ENCODE results near the gene OR5D13. TPM values are rescaled to one million over a fixed set of nuclear protein-coding genes. Genes with fewer than 3 reads are reported as not detected.

Gene OR5D13
- total RNA-seq: not detected in 2 replicates

GRCh38 chr11:55773138-55773537 is at the start of gene OR5D13:
OR5D13 (plus strand) TSS chr11:55773438; CDS start chr11:55773438, 0 bp downstream.
- DNase-seq (ENCODE audit: low read depth): no peak

- DNase-seq (ENCODE audit: low read depth): no peak
Observed at GRCh38 chr11:55726715-55727324, 46.4 kb upstream of the OR5D13 start.

GRCh38 chr11:55732936-55733335 is 40.3 kb upstream of the OR5D13 start:
- no peak for DNase-seq (ENCODE audit: low read depth)

- DNase-seq (ENCODE audit: low read depth): no peak
Observed at GRCh38 chr11:55791606-55792005, 18.4 kb downstream of the OR5D13 start.

- no peak for DNase-seq (ENCODE audit: low read depth)
Observed at GRCh38 chr11:55793321-55793720, 20.1 kb downstream of the OR5D13 start.

GRCh38 chr11:55795256-55795655 is 22.0 kb downstream of the OR5D13 start, which contains the start of gene OR5D14:
OR5D14 (plus strand) TSS chr11:55795556; CDS start chr11:55795556, 0 bp downstream.
- DNase-seq (ENCODE audit: low read depth): no peak

- no peak for DNase-seq (ENCODE audit: low read depth)
Observed at GRCh38 chr11:55806248-55806647, 33.0 kb downstream of the OR5D13 start.

GRCh38 chr11:55811067-55811466 is 37.8 kb downstream of the OR5D13 start, which contains the start of gene OR5L1:
OR5L1 (plus strand) TSS chr11:55811367; CDS start chr11:55811467, 100 bp downstream.
- DNase-seq (ENCODE audit: low read depth): no peak

- DNase-seq (ENCODE audit: low read depth): no peak
Observed at GRCh38 chr11:55819330-55819729, 46.1 kb downstream of the OR5D13 start, which contains the start of gene OR5D18. OR5D18 (plus strand) TSS chr11:55819630; CDS start chr11:55819630, 0 bp downstream.

Other genes starting within 250 kb of the OR5D13 start
- gene OR4C15, start 219.0 kb upstream of the OR5D13 start, total RNA-seq: not detected in 2 replicates
- gene OR4C16, start 201.3 kb upstream of the OR5D13 start, total RNA-seq: not detected in 2 replicates
- gene OR4C11, start 165.8 kb upstream of the OR5D13 start, total RNA-seq: not detected in 2 replicates
- gene OR4P4, start 138.3 kb upstream of the OR5D13 start, total RNA-seq: not detected in 2 replicates
- not detected in 2 replicates for gene OR4S2, start 125.1 kb upstream of the OR5D13 start, total RNA-seq
- gene OR4C6, start 111.2 kb upstream of the OR5D13 start, total RNA-seq: not detected in 2 replicates
- not detected in 2 replicates for gene OR5D14, start 22.1 kb downstream of the OR5D13 start, total RNA-seq
- gene OR5L1, start 37.9 kb downstream of the OR5D13 start, total RNA-seq: not detected in 2 replicates
- not detected in 2 replicates for gene OR5D18, start 46.2 kb downstream of the OR5D13 start, total RNA-seq
- not detected in 2 replicates for gene OR5L2, start 53.8 kb downstream of the OR5D13 start, total RNA-seq
- gene OR5D16, start 65.3 kb downstream of the OR5D13 start, total RNA-seq: not detected in 2 replicates
- gene TRIM51, start 109.9 kb downstream of the OR5D13 start, total RNA-seq: not detected in 2 replicates
- gene OR5W2, start 141.1 kb downstream of the OR5D13 start, total RNA-seq: not detected in 2 replicates
- gene OR5I1, start 163.0 kb downstream of the OR5D13 start, total RNA-seq: not detected in 2 replicates
- not detected in 2 replicates for gene OR10AG1, start 196.5 kb downstream of the OR5D13 start, total RNA-seq
- not detected in 2 replicates for gene OR5F1, start 221.2 kb downstream of the OR5D13 start, total RNA-seq